WTC11 (cell line): ENCODE data around the gene UBA1. TPM values are rescaled to one million over a fixed set of nuclear protein-coding genes. Genes with fewer than 3 reads are reported as not detected.

Experiments
- ATAC-seq: fragments of 200-7000 bp; cut with Tn5 transposase; 2 replicates; pipeline ENCODE4 v1.10.0; 2021; ENCODE audit warnings: mild to moderate bottlenecking, moderate library complexity
- CTCF ChIA-PET: fragments of 300-600 bp; sonication (Branson Sonifier 250); formaldehyde crosslinking; loops from one replicate; lab custom pipeline; 2021; ENCODE audit warnings: antibody characterized with exemption; lab: Charles Lee
- POLR2A ChIA-PET: fragments of 350-600 bp; sonication (Branson Sonifier 250); formaldehyde crosslinking; loops from one replicate; lab custom pipeline; 2021; ENCODE audit warnings: antibody characterized with exemption; lab: Charles Lee
- DNase-seq: peaks from one replicate; pipeline ENCODE4 v3.0.0; 2021; ENCODE audit warnings: low spot score
- H3K27ac Mint-ChIP-seq: 2 replicates; pipeline ENCODE4 v1.8.0; 2021; ENCODE audit warnings: mixed read lengths
- H3K27me3 Mint-ChIP-seq: 2 replicates; pipeline ENCODE4 v1.8.0; 2021; ENCODE audit warnings: low read depth, mild to moderate bottlenecking, moderate library complexity, mixed read lengths
- H3K36me3 Mint-ChIP-seq: 2 replicates; pipeline ENCODE4 v1.8.0; 2021; ENCODE audit warnings: mixed read lengths
- H3K4me1 Mint-ChIP-seq: 2 replicates; pipeline ENCODE4 v1.8.0; 2022; ENCODE audit warnings: mixed read lengths
- H3K4me3 Mint-ChIP-seq: 2 replicates; pipeline ENCODE4 v1.8.0; 2021; ENCODE audit warnings: mild to moderate bottlenecking, moderate library complexity, mixed read lengths
- H3K9me3 Mint-ChIP-seq: 2 replicates; pipeline ENCODE4 v1.8.0; 2021; ENCODE audit warnings: mixed read lengths
- ATF1 ChIP-seq: sonication (generic); formaldehyde crosslinking; IDR thresholded peaks from 2 replicates; pipeline ENCODE4 v1.8.1; 2023; ENCODE audit warnings: mild to moderate bottlenecking, moderate library complexity, missing genetic modification reagents
- CREM ChIP-seq: sonication (generic); formaldehyde crosslinking; IDR thresholded peaks from 2 replicates; pipeline ENCODE4 v1.8.1; 2022; ENCODE audit warnings: mild to moderate bottlenecking, missing genetic modification reagents, moderate library complexity
- ELF4 ChIP-seq: sonication (generic); formaldehyde crosslinking; IDR thresholded peaks from 2 replicates; pipeline ENCODE4 v1.8.1; 2022; ENCODE audit warnings: low read depth, mild to moderate bottlenecking, moderate library complexity, missing genetic modification reagents
- EMX1 ChIP-seq: fragments of 250-450 bp; sonication (Bioruptor Pico); IDR thresholded peaks from 2 replicates; pipeline ENCODE4 v1.8.0; 2021; ENCODE audit warnings: mild to moderate bottlenecking
- GRHL2 ChIP-seq: fragments of 250-450 bp; sonication (Bioruptor Pico); IDR thresholded peaks from 2 replicates; pipeline ENCODE4 v1.8.0; 2022; ENCODE audit warnings: mild to moderate bottlenecking, moderate library complexity; ENCODE audit not compliant: insufficient replicate concordance, severe bottlenecking
- GTF2I ChIP-seq: fragments of 250-450 bp; sonication (Bioruptor Pico); conservative IDR thresholded peaks from 2 replicates; pipeline ENCODE4 v1.4.0; 2021; ENCODE audit warnings: mild to moderate bottlenecking
- HMGA2 ChIP-seq: fragments of 250-450 bp; sonication (Bioruptor Pico); IDR thresholded peaks from 2 replicates; pipeline ENCODE4 v1.4.0; 2021; ENCODE audit warnings: mild to moderate bottlenecking, moderate library complexity
- MYBL2 ChIP-seq: sonication (generic); formaldehyde crosslinking; IDR thresholded peaks from 2 replicates; pipeline ENCODE4 v1.8.1; 2023; ENCODE audit warnings: mild to moderate bottlenecking, moderate library complexity, missing genetic modification reagents
- NFATC4 ChIP-seq: fragments of 250-450 bp; sonication (Bioruptor Pico); IDR thresholded peaks from 2 replicates; pipeline ENCODE4 v1.9.0; 2021; ENCODE audit warnings: mild to moderate bottlenecking
- NFE2L1 ChIP-seq: sonication (generic); formaldehyde crosslinking; IDR thresholded peaks from 2 replicates; pipeline ENCODE4 v1.8.1; 2023; ENCODE audit warnings: missing genetic modification reagents
- NR2C2 ChIP-seq: sonication (generic); formaldehyde crosslinking; IDR thresholded peaks from 2 replicates; pipeline ENCODE4 v1.8.0; 2022; ENCODE audit warnings: mild to moderate bottlenecking, missing genetic modification reagents
- RELA ChIP-seq: sonication (generic); formaldehyde crosslinking; IDR thresholded peaks from 2 replicates; pipeline ENCODE4 v1.8.1; 2022; ENCODE audit warnings: missing genetic modification reagents, mild to moderate bottlenecking, borderline replicate concordance
- SOX15 ChIP-seq: fragments of 250-450 bp; sonication (Bioruptor Pico); IDR thresholded peaks from 2 replicates; pipeline ENCODE4 v1.9.0; 2021; ENCODE audit warnings: mild to moderate bottlenecking
- SP1 ChIP-seq: sonication (generic); formaldehyde crosslinking; conservative IDR thresholded peaks from 2 replicates; pipeline ENCODE4 v1.8.1; 2022; ENCODE audit warnings: missing genetic modification reagents
- ZNF416 ChIP-seq: fragments of 250-450 bp; sonication (Bioruptor Pico); IDR thresholded peaks from 2 replicates; pipeline ENCODE4 v1.9.0; 2021; ENCODE audit warnings: mild to moderate bottlenecking, inconsistent platforms
- total RNA-seq: library from RNA; stranded (reverse); gene quantifications from 3 replicates; pipeline ENCODE4 v1.2.3, GENCODE V29; 2021
- TF ChIP-seq, protein P1 (sequence below): sonication (generic); formaldehyde crosslinking; conservative IDR thresholded peaks from 2 replicates; pipeline ENCODE4 v1.8.1; 2022; ENCODE audit warnings: mild to moderate bottlenecking, missing genetic modification reagents
- TF ChIP-seq, protein P2 (sequence below): sonication (generic); formaldehyde crosslinking; IDR thresholded peaks from 2 replicates; pipeline ENCODE4 v1.8.1; 2022; ENCODE audit warnings: mild to moderate bottlenecking, moderate library complexity, missing genetic modification reagents
- TF ChIP-seq, protein P3 (sequence below): sonication (generic); formaldehyde crosslinking; IDR thresholded peaks from 2 replicates; pipeline ENCODE4 v1.8.0; 2022; ENCODE audit warnings: mild to moderate bottlenecking, missing genetic modification reagents
- TF ChIP-seq, protein P4 (sequence below): fragments of 250-450 bp; sonication (Bioruptor Pico); conservative IDR thresholded peaks from 2 replicates; pipeline ENCODE4 v1.9.0; 2021; ENCODE audit warnings: mild to moderate bottlenecking
- TF ChIP-seq, protein P5 (sequence below): fragments of 250-450 bp; sonication (Bioruptor Pico); IDR thresholded peaks from 2 replicates; pipeline ENCODE4 v2.1.2; 2022; ENCODE audit warnings: mild to moderate bottlenecking, moderate library complexity
- TF ChIP-seq, protein P6 (sequence below): fragments of 250-450 bp; sonication (Bioruptor Pico); IDR thresholded peaks from 2 replicates; pipeline ENCODE4 v1.9.0; 2021; ENCODE audit warnings: mild to moderate bottlenecking
- TF ChIP-seq, protein P7 (sequence below): fragments of 250-450 bp; sonication (Bioruptor Pico); IDR thresholded peaks from 2 replicates; pipeline ENCODE4 v1.9.0; 2021; ENCODE audit warnings: mild to moderate bottlenecking, borderline replicate concordance

UBA1 gene
- total RNA-seq, 1 experiment from 2014 or later = 379 TPM

DNA sequence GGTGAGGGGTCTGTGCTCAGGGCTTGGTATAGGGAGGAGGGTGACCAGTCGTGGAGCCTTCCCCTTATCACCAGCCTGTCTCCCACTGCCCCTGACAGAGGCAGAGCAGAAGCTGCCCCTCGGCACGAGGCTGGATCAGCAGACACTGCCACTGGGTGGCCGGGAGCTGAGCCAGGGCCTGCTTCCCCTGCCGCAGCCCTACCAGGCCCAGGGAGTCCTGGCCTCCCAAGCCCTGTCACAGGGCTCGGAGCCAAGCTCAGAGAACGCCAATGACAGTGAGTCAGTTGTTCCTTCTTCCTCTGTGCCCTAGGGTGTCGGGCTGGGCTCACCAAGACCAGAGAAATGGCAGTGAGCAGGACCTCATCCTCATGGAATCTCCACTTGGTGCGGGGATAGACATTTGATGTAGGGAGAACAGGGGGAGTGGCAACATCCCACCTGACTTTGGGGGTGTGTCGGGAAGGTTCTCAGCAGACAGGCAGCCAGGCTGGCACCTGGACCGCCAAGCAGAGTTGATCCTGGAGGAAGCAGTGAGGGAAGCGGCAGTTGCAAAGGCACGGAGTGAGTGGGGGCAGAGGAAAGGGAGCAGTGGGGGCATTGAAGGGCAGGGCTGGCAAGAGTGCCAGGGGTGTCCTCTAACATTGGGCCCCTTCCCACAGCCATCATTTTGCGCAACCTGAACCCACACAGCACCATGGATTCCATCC, 14.3 kb upstream of the UBA1 start:
- CTCF ChIA-PET = no interaction called here
- DNase-seq (no peak), ATAC-seq (no peak)
- H3K27ac Mint-ChIP-seq = no peak overlapping the region
- H3K4me1 Mint-ChIP-seq = no peaks in the 10 kb centered on the region
- peaks cover 28% of the 10 kb centered on the region for H3K36me3 Mint-ChIP-seq
- POLR2A ChIA-PET = no interaction called here
- H3K4me3 Mint-ChIP-seq = no peak overlapping the region
- no peaks in the 10 kb centered on the region for H3K9me3 Mint-ChIP-seq
- TF ChIP-seq, protein P1, sequence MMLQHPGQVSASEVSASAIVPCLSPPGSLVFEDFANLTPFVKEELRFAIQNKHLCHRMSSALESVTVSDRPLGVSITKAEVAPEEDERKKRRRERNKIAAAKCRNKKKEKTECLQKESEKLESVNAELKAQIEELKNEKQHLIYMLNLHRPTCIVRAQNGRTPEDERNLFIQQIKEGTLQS (CRISPR knock-in tag) = no peak
- TF ChIP-seq, protein P2, sequence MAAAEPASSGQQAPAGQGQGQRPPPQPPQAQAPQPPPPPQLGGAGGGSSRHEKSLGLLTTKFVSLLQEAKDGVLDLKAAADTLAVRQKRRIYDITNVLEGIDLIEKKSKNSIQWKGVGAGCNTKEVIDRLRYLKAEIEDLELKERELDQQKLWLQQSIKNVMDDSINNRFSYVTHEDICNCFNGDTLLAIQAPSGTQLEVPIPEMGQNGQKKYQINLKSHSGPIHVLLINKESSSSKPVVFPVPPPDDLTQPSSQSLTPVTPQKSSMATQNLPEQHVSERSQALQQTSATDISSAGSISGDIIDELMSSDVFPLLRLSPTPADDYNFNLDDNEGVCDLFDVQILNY = no peak
- TF ChIP-seq NFE2L1 (no peak), EMX1 (CRISPR knock-in tag) (no peak), NFATC4 (CRISPR knock-in tag) (no peak), GTF2I (no peak), GRHL2 (CRISPR knock-in tag) (no peak), RELA (CRISPR knock-in tag) (no peak), NR2C2 (CRISPR knock-in tag) (no peak), CREM (no peak), HMGA2 (CRISPR knock-in tag) (no peak), ATF1 (CRISPR knock-in tag) (no peak)
- TF ChIP-seq, protein P3, sequence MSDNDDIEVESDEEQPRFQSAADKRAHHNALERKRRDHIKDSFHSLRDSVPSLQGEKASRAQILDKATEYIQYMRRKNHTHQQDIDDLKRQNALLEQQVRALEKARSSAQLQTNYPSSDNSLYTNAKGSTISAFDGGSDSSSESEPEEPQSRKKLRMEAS (CRISPR knock-in tag) = no peak
- TF ChIP-seq, protein P4, sequence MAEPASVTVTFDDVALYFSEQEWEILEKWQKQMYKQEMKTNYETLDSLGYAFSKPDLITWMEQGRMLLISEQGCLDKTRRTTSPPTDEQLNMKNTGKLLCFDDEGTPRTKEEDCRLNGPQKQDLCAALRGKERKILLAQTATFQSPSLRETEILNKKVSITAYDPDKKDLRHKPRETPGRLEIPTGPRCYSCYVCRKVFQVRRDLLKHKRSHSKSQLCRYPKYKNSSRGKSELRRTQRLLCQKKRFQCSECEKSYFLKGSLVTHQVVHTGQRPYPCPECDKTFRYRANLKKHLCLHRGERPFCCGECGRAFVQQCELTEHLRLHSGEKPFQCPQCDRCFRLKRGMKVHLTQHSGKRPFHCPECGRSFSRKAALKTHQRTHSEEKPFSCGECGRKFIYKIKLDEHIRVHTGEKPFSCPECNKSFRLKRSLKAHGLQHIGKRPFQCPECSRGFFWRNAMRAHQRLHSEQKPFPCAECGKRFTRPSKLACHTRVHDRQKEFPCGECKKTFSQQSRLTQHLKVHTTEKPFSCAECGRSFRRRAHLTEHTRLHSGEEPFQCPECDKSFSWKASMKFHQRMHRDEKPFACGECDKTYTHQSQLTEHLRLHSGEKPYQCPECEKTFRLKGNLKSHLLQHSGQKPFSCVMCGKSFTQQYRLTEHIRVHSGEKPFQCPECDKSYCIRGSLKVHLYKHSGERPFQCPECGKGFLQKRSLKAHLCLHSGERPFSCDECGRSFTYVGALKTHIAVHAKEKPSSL = no peak
- TF ChIP-seq, protein P5, sequence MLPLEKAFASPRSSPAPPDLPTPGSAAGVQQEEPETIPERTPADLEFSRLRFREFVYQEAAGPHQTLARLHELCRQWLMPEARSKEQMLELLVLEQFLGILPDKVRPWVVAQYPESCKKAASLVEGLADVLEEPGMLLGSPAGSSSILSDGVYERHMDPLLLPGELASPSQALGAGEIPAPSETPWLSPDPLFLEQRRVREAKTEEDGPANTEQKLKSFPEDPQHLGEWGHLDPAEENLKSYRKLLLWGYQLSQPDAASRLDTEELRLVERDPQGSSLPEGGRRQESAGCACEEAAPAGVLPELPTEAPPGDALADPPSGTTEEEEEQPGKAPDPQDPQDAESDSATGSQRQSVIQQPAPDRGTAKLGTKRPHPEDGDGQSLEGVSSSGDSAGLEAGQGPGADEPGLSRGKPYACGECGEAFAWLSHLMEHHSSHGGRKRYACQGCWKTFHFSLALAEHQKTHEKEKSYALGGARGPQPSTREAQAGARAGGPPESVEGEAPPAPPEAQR (CRISPR knock-in tag) = no peak
- TF ChIP-seq, protein P6, sequence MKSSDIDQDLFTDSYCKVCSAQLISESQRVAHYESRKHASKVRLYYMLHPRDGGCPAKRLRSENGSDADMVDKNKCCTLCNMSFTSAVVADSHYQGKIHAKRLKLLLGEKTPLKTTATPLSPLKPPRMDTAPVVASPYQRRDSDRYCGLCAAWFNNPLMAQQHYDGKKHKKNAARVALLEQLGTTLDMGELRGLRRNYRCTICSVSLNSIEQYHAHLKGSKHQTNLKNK (CRISPR knock-in tag) = no peak
- no peaks in the 10 kb centered on the region for H3K27me3 Mint-ChIP-seq

DNA sequence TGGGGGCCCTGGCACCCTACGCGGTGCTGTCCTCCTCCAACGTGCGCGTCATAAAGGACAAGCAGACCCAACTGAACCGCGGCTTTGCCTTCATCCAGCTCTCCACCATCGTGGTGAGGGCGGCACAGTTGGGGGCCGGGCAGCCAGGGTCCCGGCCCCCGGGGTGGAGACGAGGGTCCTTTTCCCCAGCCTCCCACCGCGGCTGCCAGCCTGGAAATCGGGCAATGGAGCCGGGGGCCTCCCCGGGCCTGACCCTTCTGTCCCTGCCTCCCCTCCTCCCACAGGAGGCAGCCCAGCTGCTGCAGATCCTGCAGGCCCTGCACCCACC, 13.7 kb upstream of the UBA1 start:
- Mint-ChIP-seq H3K27ac (no peak overlapping the region), H3K4me1 (no peaks in the 10 kb centered on the region), H3K27me3 (no peaks in the 10 kb centered on the region), H3K9me3 (no peaks in the 10 kb centered on the region), H3K4me3 (no peak overlapping the region), H3K36me3 (peaks cover 28% of the 10 kb centered on the region)
- ATAC-seq = no peak
- ChIA-PET POLR2A (no interaction called here), CTCF (no interaction called here)
- TF ChIP-seq SP1 (CRISPR knock-in tag) = no peak
- TF ChIP-seq RELA (CRISPR knock-in tag) = no peak
- no peak for TF ChIP-seq SOX15
- TF ChIP-seq ATF1 (CRISPR knock-in tag) = no peak
- TF ChIP-seq ELF4 = no peak
- TF ChIP-seq, protein P7, sequence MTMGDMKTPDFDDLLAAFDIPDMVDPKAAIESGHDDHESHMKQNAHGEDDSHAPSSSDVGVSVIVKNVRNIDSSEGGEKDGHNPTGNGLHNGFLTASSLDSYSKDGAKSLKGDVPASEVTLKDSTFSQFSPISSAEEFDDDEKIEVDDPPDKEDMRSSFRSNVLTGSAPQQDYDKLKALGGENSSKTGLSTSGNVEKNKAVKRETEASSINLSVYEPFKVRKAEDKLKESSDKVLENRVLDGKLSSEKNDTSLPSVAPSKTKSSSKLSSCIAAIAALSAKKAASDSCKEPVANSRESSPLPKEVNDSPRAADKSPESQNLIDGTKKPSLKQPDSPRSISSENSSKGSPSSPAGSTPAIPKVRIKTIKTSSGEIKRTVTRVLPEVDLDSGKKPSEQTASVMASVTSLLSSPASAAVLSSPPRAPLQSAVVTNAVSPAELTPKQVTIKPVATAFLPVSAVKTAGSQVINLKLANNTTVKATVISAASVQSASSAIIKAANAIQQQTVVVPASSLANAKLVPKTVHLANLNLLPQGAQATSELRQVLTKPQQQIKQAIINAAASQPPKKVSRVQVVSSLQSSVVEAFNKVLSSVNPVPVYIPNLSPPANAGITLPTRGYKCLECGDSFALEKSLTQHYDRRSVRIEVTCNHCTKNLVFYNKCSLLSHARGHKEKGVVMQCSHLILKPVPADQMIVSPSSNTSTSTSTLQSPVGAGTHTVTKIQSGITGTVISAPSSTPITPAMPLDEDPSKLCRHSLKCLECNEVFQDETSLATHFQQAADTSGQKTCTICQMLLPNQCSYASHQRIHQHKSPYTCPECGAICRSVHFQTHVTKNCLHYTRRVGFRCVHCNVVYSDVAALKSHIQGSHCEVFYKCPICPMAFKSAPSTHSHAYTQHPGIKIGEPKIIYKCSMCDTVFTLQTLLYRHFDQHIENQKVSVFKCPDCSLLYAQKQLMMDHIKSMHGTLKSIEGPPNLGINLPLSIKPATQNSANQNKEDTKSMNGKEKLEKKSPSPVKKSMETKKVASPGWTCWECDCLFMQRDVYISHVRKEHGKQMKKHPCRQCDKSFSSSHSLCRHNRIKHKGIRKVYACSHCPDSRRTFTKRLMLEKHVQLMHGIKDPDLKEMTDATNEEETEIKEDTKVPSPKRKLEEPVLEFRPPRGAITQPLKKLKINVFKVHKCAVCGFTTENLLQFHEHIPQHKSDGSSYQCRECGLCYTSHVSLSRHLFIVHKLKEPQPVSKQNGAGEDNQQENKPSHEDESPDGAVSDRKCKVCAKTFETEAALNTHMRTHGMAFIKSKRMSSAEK (CRISPR knock-in tag) = no peak
- TF ChIP-seq NFATC4 (CRISPR knock-in tag) = no peak
- no peak for TF ChIP-seq MYBL2 (CRISPR knock-in tag)
- TF ChIP-seq ZNF416 = no peak
- DNase-seq = no peak
